Upper lobe of left lung (tissue), 6 donors: Measurements from ENCODE around the gene PLOD2. TPM values are rescaled to one million over a fixed set of nuclear protein-coding genes. Genes with fewer than 3 reads are reported as not detected.

Experiments
- ATAC-seq, 2 donors: fragments of 200-7000 bp; cut with Tn5 transposase; one replicate each; pipeline ENCODE4 v1.9.1; 2022; ENCODE audit warnings: mild to moderate bottlenecking in 2 of 2, moderate library complexity in 2 of 2; ENCODE audit not compliant: low FRiP score in 2 of 2
- DNase-seq, 2 donors: peaks; one replicate each; pipeline ENCODE4 v3.0.0-alpha.2; 2019 to 2020
- H3K27ac ChIP-seq, 4 donors: fragments of 200-600 bp; sonication (generic); one replicate each; pipeline ENCODE4 v1.5.1; 2016 to 2019
- H3K27me3 ChIP-seq, 4 donors: fragments of 200-600 bp; sonication (generic); one replicate each; pipeline ENCODE4 v1.5.1; 2017 to 2019
- H3K36me3 ChIP-seq, 4 donors: fragments of 200-600 bp; sonication (generic); one replicate each; pipeline ENCODE4 v1.5.1; 2016 to 2019
- H3K4me1 ChIP-seq, 4 donors: fragments of 200-600 bp; sonication (generic); one replicate each; pipeline ENCODE4 v1.5.1; 2018 to 2019
- H3K4me3 ChIP-seq, 4 donors: fragments of 200-600 bp; sonication (generic); one replicate each; pipeline ENCODE4 v1.5.1; 2017 to 2019; ENCODE audit warnings: mild to moderate bottlenecking in 2 of 4, moderate library complexity in 1 of 4
- H3K9me3 ChIP-seq, 4 donors: fragments of 200-600 bp; sonication (generic); one replicate each; pipeline ENCODE4 v1.5.1; 2018 to 2019
- EP300 ChIP-seq, 4 donors: sonication (generic); formaldehyde crosslinking; IDR thresholded peaks; one replicate each; pipeline ENCODE4 v1.5.1; 2017; ENCODE audit warnings: antibody characterized with exemption in 4 of 4, control low read depth in 2 of 4
- POLR2A ChIP-seq, 4 donors: fragments of 450-650 bp; IDR thresholded peaks; one replicate each; pipeline ENCODE4 v1.5.1; 2016 to 2017; ENCODE audit warnings: antibody characterized with exemption in 4 of 4, mild to moderate bottlenecking in 2 of 4
- POLR2AphosphoS5 ChIP-seq, 2 donors: sonication (generic); formaldehyde crosslinking; IDR thresholded peaks; one replicate each; pipeline ENCODE4 v1.5.1; 2017; ENCODE audit warnings: antibody characterized with exemption in 2 of 2
- WGBS, 2 donors: methylation state at CpG; one replicate each; pipeline ENCODE4 v1.1.5; 2017 to 2018; 5-methylcytosine and 5-hydroxymethylcytosine counted together
- total RNA-seq, 6 donors: library from RNA; depleted of rRNA in 4 of 6; stranded (reverse); fragments of >200 nt in 4 of 6; gene quantifications; one replicate each; pipeline versions ENCODE4 v1.1.0 to v1.2.1, GENCODE V29; 2016 to 2021
- TF ChIP-seq, protein P1 (sequence below), 6 experiments: fragments of 450-650 bp in 4 of 6; fragments of 200-600 bp in 2 of 6; sonication (generic) in 2 of 6; IDR thresholded peaks; one replicate each; pipeline ENCODE4 v1.5.1; 2016 to 2019; ENCODE audit warnings: antibody characterized with exemption in 6 of 6
- donor health status: DM: no; HTN: no; CAD: no; lungs with moderate emphysema.
- donor health status: DM: no; HTN: yes; CAD: no; lungs with severe emphysema.

PLOD2 gene
- total RNA-seq, 6 donors from 2014 or later = 6.8 to 30.7 (median 18.1) TPM

DNA sequence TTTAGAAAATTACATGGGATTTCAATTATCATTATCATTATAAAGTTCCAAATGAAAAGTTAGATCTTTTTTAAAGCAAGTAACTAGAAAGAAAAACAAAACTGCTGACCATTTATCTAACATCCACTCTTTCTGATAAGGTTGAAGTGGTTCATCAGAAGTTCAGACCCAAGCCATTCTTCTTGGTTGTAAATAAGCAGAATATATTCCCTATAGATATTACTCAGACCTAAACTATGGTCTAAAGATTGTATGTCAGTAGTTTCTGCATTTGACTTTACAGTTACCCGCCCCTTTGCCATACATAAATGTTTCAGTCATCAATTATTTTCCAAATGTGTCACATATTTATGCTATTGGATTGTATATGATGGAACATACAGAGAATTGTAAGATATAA lies 136.7 kb downstream of the PLOD2 start:
- Histone ChIP-seq H3K27ac (no peak overlapping the region), H3K9me3 (peaks cover 0 to under 1% (median 0%) of the 10 kb centered on the region in 4 donors), H3K4me3 (no peak overlapping the region), H3K4me1 (no peaks in the 10 kb centered on the region), H3K27me3 (no peaks in the 10 kb centered on the region), H3K36me3 (no peaks in the 10 kb centered on the region)
- 89 to 97% methylated on average over 1 of the region's 1 CpG for WGBS, 2 donors
- TF ChIP-seq, protein P1, sequence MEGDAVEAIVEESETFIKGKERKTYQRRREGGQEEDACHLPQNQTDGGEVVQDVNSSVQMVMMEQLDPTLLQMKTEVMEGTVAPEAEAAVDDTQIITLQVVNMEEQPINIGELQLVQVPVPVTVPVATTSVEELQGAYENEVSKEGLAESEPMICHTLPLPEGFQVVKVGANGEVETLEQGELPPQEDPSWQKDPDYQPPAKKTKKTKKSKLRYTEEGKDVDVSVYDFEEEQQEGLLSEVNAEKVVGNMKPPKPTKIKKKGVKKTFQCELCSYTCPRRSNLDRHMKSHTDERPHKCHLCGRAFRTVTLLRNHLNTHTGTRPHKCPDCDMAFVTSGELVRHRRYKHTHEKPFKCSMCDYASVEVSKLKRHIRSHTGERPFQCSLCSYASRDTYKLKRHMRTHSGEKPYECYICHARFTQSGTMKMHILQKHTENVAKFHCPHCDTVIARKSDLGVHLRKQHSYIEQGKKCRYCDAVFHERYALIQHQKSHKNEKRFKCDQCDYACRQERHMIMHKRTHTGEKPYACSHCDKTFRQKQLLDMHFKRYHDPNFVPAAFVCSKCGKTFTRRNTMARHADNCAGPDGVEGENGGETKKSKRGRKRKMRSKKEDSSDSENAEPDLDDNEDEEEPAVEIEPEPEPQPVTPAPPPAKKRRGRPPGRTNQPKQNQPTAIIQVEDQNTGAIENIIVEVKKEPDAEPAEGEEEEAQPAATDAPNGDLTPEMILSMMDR (IDR thresholded peaks at IDR 0.05) = no peak
- TF ChIP-seq POLR2A (IDR thresholded peaks at IDR 0.05) = no peak
- TF ChIP-seq EP300 (IDR thresholded peaks at IDR 0.05) = no peak
- no peak for TF ChIP-seq POLR2AphosphoS5 (IDR thresholded peaks at IDR 0.05)
- ATAC-seq (no peak), DNase-seq (no peak)

DNA sequence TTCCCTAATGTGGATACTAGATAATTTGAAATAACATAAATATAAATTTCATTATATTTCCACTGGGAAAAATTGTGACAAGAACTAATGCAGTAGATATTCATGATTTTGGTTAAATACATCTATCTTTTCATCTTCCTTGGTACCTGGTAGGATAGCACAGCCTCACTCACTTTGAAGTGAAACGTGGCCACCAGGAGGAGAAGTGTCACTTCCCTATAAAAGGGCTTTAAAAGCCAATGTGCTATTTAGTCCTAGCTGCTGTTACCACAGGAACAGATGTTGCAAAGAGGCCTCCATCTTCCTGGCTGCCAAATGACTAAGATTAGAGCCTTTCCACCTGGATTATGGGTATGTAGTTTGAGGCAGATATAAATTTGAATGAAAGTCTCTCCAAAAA lies 140.0 kb downstream of the PLOD2 start:
- Histone ChIP-seq H3K27me3 (no peaks in the 10 kb centered on the region), H3K36me3 (no peaks in the 10 kb centered on the region), H3K4me3 (no peak overlapping the region), H3K9me3 (no peaks in the 10 kb centered on the region), H3K27ac (no peak overlapping the region), H3K4me1 (no peaks in the 10 kb centered on the region)
- ATAC-seq (no peak), DNase-seq (no peak)
- 33 to 36% methylated on average over 1 of the region's 1 CpG for WGBS, 2 donors
- TF ChIP-seq, protein P1 (IDR thresholded peaks at IDR 0.05) = no peak
- no peak for TF ChIP-seq POLR2AphosphoS5 (IDR thresholded peaks at IDR 0.05)
- no peak for TF ChIP-seq EP300 (IDR thresholded peaks at IDR 0.05)
- no peak for TF ChIP-seq POLR2A (IDR thresholded peaks at IDR 0.05)

DNA sequence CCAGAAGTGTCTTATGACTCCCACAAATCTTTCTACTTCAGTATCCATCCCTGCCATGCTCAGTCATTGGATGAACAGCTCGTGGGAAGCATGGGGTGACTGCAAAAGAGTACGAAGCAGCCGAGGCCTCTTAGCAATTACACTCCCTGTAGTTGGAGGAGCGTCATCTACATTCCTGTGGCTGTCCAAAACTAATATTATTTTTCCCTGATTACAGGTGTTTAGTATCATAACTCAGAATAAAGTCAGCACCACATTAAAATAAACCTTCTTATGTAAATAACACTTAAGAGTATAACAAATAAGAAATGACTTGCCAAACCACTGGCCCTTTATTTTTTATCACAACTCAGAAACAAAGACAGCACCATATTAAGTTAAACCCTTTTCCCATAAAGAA lies 141.5 kb downstream of the PLOD2 start:
- no peaks in the 10 kb centered on the region for H3K27me3 ChIP-seq
- no peaks in the 10 kb centered on the region for H3K4me1 ChIP-seq
- no peaks in the 10 kb centered on the region for H3K9me3 ChIP-seq
- DNase-seq (no peak), ATAC-seq (peak in 1 of 2 donors; percentile 46)
- WGBS, 2 donors = 65 to 70% methylated on average over 4 of the region's 4 CpGs
- TF ChIP-seq EP300 (IDR thresholded peaks at IDR 0.05) = no peak
- no peak for TF ChIP-seq POLR2AphosphoS5 (IDR thresholded peaks at IDR 0.05)
- TF ChIP-seq, protein P1 (IDR thresholded peaks at IDR 0.05) = no peak
- TF ChIP-seq POLR2A (IDR thresholded peaks at IDR 0.05) = no peak
- H3K27ac ChIP-seq = no peak overlapping the region
- no peaks in the 10 kb centered on the region for H3K36me3 ChIP-seq
- H3K4me3 ChIP-seq = no peak overlapping the region

Other genes with a start within 250 kb of the PLOD2 start
- gene PLSCR4, start 89.9 kb upstream of the PLOD2 start, total RNA-seq = 10 to 100 TPM; 16.8 to 56.4 (median 37.8) TPM